IPS DF 6.9 (cell line): Measurements from ENCODE around the gene MYH6.
"Not testable (repeated sequence)": the region's sequence is repeated elsewhere in the genome, so short reads cannot be mapped to it uniquely, and the experiment has no call there.

ENCODE experiments used
- DNase-seq: peaks from one replicate; pipeline ENCODE4 v3.0.0-alpha.2; 2013; ENCODE audit warnings: low read depth, low spot score
- H3K27ac ChIP-seq: one replicate; pipeline ENCODE4 v1.5.1; 2013; ENCODE audit warnings: low read length, control low read depth
- H3K27me3 ChIP-seq: 2 replicates; pipeline ENCODE4 v1.6.1; 2013; ENCODE audit warnings: mild to moderate bottlenecking, low read length; ENCODE audit not compliant: control insufficient read depth, insufficient read depth
- H3K36me3 ChIP-seq: 2 replicates; pipeline ENCODE4 v1.6.1; 2013; ENCODE audit warnings: low read length; ENCODE audit not compliant: control insufficient read depth, insufficient read depth
- H3K4me1 ChIP-seq: 2 replicates; pipeline ENCODE4 v1.6.1; 2013; ENCODE audit warnings: low read length; ENCODE audit not compliant: control insufficient read depth, insufficient read depth
- H3K4me3 ChIP-seq: 2 replicates; pipeline ENCODE4 v1.5.1; 2013; ENCODE audit warnings: mild to moderate bottlenecking, low read length
- H3K9me3 ChIP-seq: 2 replicates; pipeline ENCODE4 v1.6.1; 2013; ENCODE audit warnings: low read length, inconsistent platforms; ENCODE audit not compliant: control insufficient read depth, insufficient read depth
- WGBS: extraction: QIAGEN DNeasy Blood & Tissue Kit; methylation state at CpG from one replicate; pipeline ENCODE4 v1.1.7; 2013; ENCODE audit warnings: mixed read lengths, missing lambda C conversion rate; ENCODE audit not compliant: insufficient read length, insufficient coverage; 5-methylcytosine and 5-hydroxymethylcytosine counted together

Gene MYH6

DNA sequence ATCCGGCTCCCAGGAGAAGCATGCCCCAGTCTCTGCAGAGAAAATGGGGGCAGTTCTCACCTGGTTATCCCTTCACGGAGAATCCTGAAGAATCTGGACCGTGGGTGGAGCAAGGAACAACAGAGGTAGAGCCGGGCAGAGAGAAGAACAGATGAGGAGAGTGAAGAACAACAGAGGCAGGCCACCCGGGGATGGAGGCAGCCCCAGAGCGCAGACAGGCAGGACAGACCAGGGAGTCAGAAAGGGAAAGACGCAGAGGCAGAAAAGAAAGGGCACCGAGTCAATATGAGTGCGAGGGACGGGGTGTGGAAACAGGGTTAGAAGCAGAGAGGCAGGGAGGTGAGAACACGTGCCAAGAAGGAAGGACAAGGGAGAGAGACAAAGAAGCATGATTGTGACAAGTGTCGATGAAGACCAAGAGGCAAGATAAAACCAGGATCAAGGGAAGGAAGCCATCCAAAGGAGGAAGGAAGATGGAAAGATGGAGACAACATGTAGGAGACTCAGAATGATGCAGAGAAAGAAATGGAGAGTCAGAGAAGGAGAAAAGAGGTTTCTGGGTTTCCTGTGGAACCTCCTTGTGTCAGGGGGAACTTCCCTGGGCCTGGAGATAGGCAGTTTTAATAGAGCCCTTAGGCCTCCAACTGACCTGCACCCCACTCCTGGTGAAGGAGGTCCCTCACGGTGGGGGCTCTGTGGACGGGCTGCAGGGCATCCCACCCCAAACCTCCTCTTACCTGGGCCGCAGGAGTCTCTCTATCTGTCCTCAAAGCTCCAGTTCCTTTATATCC is at the start of gene MYH6:
Gene MYH6, minus strand, starts transcription at position 758 of the 791 bp plus-strand sequence. CDS start 1,050 bp downstream, outside the sequence.
- WGBS = no CpG with 5 or more reads among the region's 15 CpGs
- Histone ChIP-seq H3K4me1 (no peaks in the 10 kb centered on the region), H3K9me3 (no peaks in the 10 kb centered on the region), H3K4me3 (no peak within 1 kb of the TSS), H3K27me3 (no peaks in the 10 kb centered on the region), H3K36me3 (no peaks in the 10 kb centered on the region), H3K27ac (no peak within 1 kb of the TSS)
- DNase-seq = no peak

GRCh38 chr14:23456883-23457586 is 49.0 kb upstream of the MYH6 start:
- DNase-seq = not testable (repeated sequence)
- WGBS = no CpG with 5 or more reads among the region's 11 CpGs

DNA sequence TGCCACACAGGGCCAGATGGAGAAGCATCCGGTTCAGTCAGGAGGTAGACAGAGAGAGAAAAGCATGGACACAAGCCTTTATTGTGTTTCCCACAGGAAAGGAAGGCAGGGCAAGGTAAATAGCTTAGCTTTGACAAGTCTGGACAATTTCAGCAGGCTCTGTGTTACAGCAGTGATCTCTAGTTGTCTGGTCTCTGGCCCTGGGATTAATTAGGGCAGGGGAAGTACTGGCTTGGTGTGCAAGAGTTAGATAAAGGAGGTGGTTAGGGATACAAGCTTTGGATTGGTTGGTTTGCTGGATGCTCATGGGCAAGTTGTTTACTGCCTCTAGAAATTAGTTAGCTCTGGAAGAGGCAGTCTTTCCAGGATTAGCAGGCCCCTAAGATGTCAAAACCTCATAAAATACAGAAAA is 46.4 kb upstream of the MYH6 start:
- WGBS = no CpG with 5 or more reads among the region's 1 CpG
- H3K27me3 ChIP-seq = no peaks in the 10 kb centered on the region
- H3K4me3 ChIP-seq = no peak overlapping the region
- no peaks in the 10 kb centered on the region for H3K9me3 ChIP-seq
- H3K4me1 ChIP-seq = no peaks in the 10 kb centered on the region
- DNase-seq = no peak
- H3K27ac ChIP-seq = no peak overlapping the region
- H3K36me3 ChIP-seq = no peaks in the 10 kb centered on the region

More at GRCh38 chr14:23456883-23457586, 49.0 kb upstream of the MYH6 start:
- H3K36me3 ChIP-seq, H3K9me3 ChIP-seq, H3K27me3 ChIP-seq, H3K27ac ChIP-seq, H3K4me3 ChIP-seq, H3K4me1 ChIP-seq: not testable (repeated sequence)

DNA sequence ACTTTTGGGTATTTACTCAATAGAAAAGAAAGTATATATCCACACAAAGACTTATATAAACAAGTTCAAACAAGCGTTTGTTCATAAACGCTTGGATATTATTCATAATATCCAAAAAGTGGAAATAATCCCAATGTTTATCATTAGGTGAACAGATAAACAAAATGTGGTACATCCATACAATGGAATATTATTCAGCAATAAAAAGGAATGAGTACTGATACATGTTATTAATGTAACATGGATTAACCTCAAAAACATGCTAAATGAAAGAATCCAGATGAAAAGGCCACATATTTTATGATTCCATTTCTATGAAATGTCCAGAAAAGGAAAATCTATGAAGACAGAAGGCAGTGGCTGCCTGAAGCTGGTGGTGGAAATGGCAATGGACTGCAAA is 44.2 kb upstream of the MYH6 start:
- no CpG with 5 or more reads among the region's 2 CpGs for WGBS
- Histone ChIP-seq H3K36me3 (no peaks in the 10 kb centered on the region), H3K9me3 (no peaks in the 10 kb centered on the region), H3K4me3 (no peak overlapping the region), H3K4me1 (no peaks in the 10 kb centered on the region), H3K27me3 (no peaks in the 10 kb centered on the region), H3K27ac (no peak overlapping the region)
- DNase-seq = no peak

- no peak overlapping the region for H3K27ac ChIP-seq
- no peaks in the 10 kb centered on the region for H3K4me1 ChIP-seq
- H3K9me3 ChIP-seq = no peaks in the 10 kb centered on the region
- no peaks in the 10 kb centered on the region for H3K36me3 ChIP-seq
- DNase-seq = no peak
- no CpG with 5 or more reads among the region's 2 CpGs for WGBS
- H3K27me3 ChIP-seq = no peaks in the 10 kb centered on the region
- no peak overlapping the region for H3K4me3 ChIP-seq
These were observed 42.3 kb upstream of the MYH6 start for GRCh38 chr14:23450379-23450778.

DNA sequence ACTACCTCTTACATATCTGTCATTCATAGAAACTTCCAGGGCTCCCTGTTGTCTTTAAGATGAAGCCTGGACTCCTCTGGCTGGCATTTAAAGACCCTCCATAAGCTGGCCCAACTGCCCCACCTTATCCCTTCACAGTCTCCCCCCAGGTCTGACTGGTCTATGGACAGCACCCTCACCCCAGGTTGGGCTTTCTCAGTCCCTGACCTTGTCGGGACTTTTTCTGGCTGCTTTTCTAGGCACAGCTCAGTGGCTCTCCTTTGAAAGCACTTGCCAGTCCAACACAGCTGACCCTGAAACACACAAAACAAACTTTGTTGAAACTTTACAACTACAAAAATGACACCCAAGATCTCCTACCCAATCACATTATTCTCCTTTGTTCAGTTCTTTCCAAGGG is 41.2 kb upstream of the MYH6 start:
- Histone ChIP-seq H3K9me3 (no peaks in the 10 kb centered on the region), H3K27ac (no peak overlapping the region), H3K36me3 (no peaks in the 10 kb centered on the region), H3K4me1 (no peaks in the 10 kb centered on the region), H3K4me3 (no peak overlapping the region), H3K27me3 (no peaks in the 10 kb centered on the region)
- no CpG with 5 or more reads among the region's 1 CpG for WGBS
- no peak for DNase-seq

DNA sequence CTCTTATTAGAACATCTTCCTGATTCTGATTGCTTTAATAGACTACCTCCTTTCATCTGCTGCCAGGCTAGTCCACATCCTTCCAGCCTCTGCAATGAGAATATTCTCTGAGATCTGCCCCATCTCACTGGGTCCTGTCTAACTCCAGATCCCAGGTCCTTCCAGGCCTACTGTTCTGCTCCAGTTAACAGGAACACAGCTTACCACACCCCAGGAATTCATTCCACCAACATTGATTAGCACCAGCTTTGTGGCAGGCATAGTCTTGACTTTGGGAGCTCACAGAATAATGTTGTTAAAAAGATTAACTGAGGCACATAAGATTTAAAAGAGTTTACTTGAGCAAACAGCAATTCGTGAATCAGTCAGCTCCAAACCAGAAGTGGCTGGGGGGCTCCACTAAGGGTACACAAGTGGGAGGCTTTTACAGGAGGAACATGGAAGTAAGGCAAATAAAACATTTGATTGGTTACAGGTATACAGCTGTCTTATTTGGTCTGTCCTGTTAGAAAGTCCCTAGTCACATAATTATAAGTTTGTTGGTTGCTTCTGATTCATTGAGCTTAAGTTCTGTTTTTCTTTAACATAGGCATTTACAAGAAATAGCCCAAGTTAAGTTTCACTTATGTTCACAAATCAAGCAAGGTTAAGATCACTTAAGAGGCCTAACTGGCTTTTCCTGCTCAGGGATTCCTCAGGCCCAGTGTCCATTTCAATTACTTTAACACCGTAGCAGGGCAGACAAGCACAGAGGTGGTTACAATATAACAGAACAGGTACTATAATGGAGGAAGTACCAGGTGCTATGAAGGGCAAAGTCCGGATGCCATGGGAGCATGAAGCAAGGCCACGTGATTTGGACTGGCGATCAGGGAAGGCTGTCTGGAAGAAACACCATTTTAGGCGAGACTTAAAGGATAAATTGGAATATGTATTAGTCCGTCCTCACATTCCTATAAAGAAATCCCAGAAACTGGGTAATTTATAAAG is 39.6 kb upstream of the MYH6 start:
- no peaks in the 10 kb centered on the region for H3K9me3 ChIP-seq
- no peak overlapping the region for H3K4me3 ChIP-seq
- no peaks in the 10 kb centered on the region for H3K27me3 ChIP-seq
- no peak overlapping the region for H3K27ac ChIP-seq
- no peaks in the 10 kb centered on the region for H3K36me3 ChIP-seq
- no CpG with 5 or more reads among the region's 7 CpGs for WGBS
- no peak for DNase-seq
- H3K4me1 ChIP-seq = peaks cover 2% of the 10 kb centered on the region; the same call in 1 of the 2 replicates

GRCh38 chr14:23446291-23446851 is 38.3 kb upstream of the MYH6 start:
- Histone ChIP-seq H3K9me3 (no peaks in the 10 kb centered on the region), H3K36me3 (no peaks in the 10 kb centered on the region), H3K4me1 (peaks cover 4% of the 10 kb centered on the region; the same call in 1 of the 2 replicates), H3K27me3 (no peaks in the 10 kb centered on the region), H3K4me3 (no peak overlapping the region), H3K27ac (no peak overlapping the region)
- WGBS = no CpG with 5 or more reads among the region's 4 CpGs
- DNase-seq = no peak

DNA sequence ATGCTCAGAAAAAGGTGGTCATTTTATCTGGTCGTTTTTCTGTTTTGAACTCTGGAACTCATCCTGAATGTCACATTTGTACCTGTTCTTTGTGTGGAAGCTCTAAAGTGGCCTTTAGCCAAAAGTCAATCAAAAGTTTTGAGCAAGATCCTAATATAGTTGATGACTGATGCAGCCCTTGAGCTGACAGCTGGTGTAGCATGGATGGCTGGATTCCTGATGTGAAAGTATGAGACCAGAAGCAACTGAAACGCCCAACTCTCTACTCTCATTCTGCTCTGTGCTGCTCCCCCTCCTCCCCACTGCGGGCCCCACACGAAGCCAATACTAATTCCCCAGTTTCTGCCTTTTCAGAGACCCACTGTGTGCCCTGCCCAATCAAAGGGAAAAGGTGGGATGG is 37.7 kb upstream of the MYH6 start:
- Histone ChIP-seq H3K27ac (no peak overlapping the region), H3K9me3 (no peaks in the 10 kb centered on the region), H3K4me3 (no peak overlapping the region), H3K36me3 (no peaks in the 10 kb centered on the region), H3K27me3 (no peaks in the 10 kb centered on the region), H3K4me1 (peaks cover 4% of the 10 kb centered on the region; the same call in 1 of the 2 replicates)
- WGBS = no CpG with 5 or more reads among the region's 4 CpGs
- DNase-seq = no peak

DNA sequence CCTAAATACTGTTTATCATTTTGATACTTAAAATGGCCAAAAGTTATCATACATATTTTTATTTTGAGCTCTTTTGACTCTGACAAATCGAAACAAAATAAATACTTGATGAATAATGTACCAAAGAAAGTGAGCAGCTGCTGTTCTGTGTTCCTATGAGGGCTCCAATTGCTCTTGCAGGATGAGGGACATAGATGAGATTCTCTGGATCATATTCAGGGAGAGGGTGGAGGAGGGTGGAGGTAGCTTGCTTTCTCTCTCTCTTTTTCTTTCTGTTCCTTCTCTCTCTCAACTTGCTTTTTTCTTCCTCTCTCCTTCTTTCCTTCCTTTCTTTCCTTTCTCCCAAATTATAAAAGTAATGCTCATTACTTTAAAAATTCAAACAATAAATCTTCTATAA is 36.2 kb upstream of the MYH6 start:
- H3K27me3 ChIP-seq = no peaks in the 10 kb centered on the region
- no peak overlapping the region for H3K27ac ChIP-seq
- H3K9me3 ChIP-seq = no peaks in the 10 kb centered on the region
- WGBS = no CpG with 5 or more reads among the region's 1 CpG
- H3K4me3 ChIP-seq = no peak overlapping the region
- H3K36me3 ChIP-seq = no peaks in the 10 kb centered on the region
- no peak for DNase-seq
- peaks cover 4% of the 10 kb centered on the region; the same call in 1 of the 2 replicates for H3K4me1 ChIP-seq
